HG03025 (cell line): ENCODE data around the gene SMIM43.
"Not testable (repeated sequence)": the region's sequence is repeated elsewhere in the genome, so short reads cannot be mapped to it uniquely, and the experiment has no call there.

ENCODE experiments used
- ATAC-seq: cut with Tn5 transposase; IDR thresholded peaks from one replicate; pipeline ENCODE4 v1.9.1; 2021; ENCODE audit warnings: mild to moderate bottlenecking, moderate library complexity; ENCODE audit not compliant: unreplicated experiment, low FRiP score

Gene SMIM43

GRCh38 chr4:121738780-121739535 lies 26.0 kb downstream of the SMIM43 start:
- no peak for ATAC-seq

GRCh38 chr4:121737846-121738554 lies 27.0 kb downstream of the SMIM43 start:
- ATAC-seq = no peak

- no peak for ATAC-seq
Observed at GRCh38 chr4:121736735-121737351, 28.1 kb downstream of the SMIM43 start.

- ATAC-seq = no peak
Observed at GRCh38 chr4:121734571-121734970, 30.4 kb downstream of the SMIM43 start.

- ATAC-seq = no peak
Observed at GRCh38 chr4:121733942-121734341, 31.0 kb downstream of the SMIM43 start.

GRCh38 chr4:121729753-121730152 lies 35.2 kb downstream of the SMIM43 start:
- not testable (repeated sequence) for ATAC-seq

GRCh38 chr4:121728798-121729226 lies 36.2 kb downstream of the SMIM43 start:
- no peak for ATAC-seq

GRCh38 chr4:121728066-121728465 lies 36.9 kb downstream of the SMIM43 start:
- no peak for ATAC-seq

- peak; percentile 98 for ATAC-seq
Observed at GRCh38 chr4:121726642-121727268, 38.2 kb downstream of the SMIM43 start.

GRCh38 chr4:121724671-121725070 lies 40.3 kb downstream of the SMIM43 start:
- ATAC-seq = no peak

GRCh38 chr4:121721700-121722099 lies 43.3 kb downstream of the SMIM43 start:
- no peak for ATAC-seq

- no peak for ATAC-seq
Observed at GRCh38 chr4:121720109-121720508, 44.9 kb downstream of the SMIM43 start.

- no peak for ATAC-seq
Observed at GRCh38 chr4:121717680-121718237, 47.2 kb downstream of the SMIM43 start.

GRCh38 chr4:121714548-121714947 lies 50.4 kb downstream of the SMIM43 start:
- no peak for ATAC-seq

GRCh38 chr4:121712783-121713182 lies 52.2 kb downstream of the SMIM43 start:
- ATAC-seq = no peak

- no peak for ATAC-seq
Observed at GRCh38 chr4:121712001-121712651, 52.8 kb downstream of the SMIM43 start.

- ATAC-seq = peak; percentile 98
Observed at GRCh38 chr4:121711263-121712000, 53.5 kb downstream of the SMIM43 start.

- no peak for ATAC-seq
Observed at GRCh38 chr4:121709766-121710405, 55.1 kb downstream of the SMIM43 start.
